CD4-positive, alpha-beta T cell treated with Interleukin-6 for 4 hours (primary cell): ENCODE data around the gene PARD6G.

Experiments
- DNase-seq: peaks from one replicate; pipeline ENCODE4 v3.0.0-alpha.2; 2020; ENCODE audit warnings: mixed read lengths

Gene PARD6G

GRCh38 chr18:80187956-80188642, 59.2 kb downstream of the PARD6G start:
- no peak for DNase-seq

- no peak for DNase-seq
Measured at GRCh38 chr18:80185545-80185944, 61.8 kb downstream of the PARD6G start.

- no peak for DNase-seq
Measured at GRCh38 chr18:80184243-80184772, 63.0 kb downstream of the PARD6G start.

- DNase-seq: no peak
Measured at GRCh38 chr18:80183273-80184050, 63.9 kb downstream of the PARD6G start.

GRCh38 chr18:80182855-80183254, 64.5 kb downstream of the PARD6G start:
- DNase-seq: no peak

- no peak for DNase-seq
Measured at GRCh38 chr18:80181642-80182461, 65.5 kb downstream of the PARD6G start.

GRCh38 chr18:80180778-80181564, 66.3 kb downstream of the PARD6G start:
- DNase-seq: no peak

- no peak for DNase-seq
Measured at GRCh38 chr18:80179857-80180558, 67.3 kb downstream of the PARD6G start.

GRCh38 chr18:80178935-80179818, 68.1 kb downstream of the PARD6G start:
- no peak for DNase-seq

GRCh38 chr18:80177128-80177527, 70.2 kb downstream of the PARD6G start:
- DNase-seq: no peak

GRCh38 chr18:80176334-80177073, 70.8 kb downstream of the PARD6G start:
- DNase-seq: no peak

GRCh38 chr18:80175451-80176204, 71.7 kb downstream of the PARD6G start:
- DNase-seq: peak; percentile 27

GRCh38 chr18:80173060-80173459, 74.3 kb downstream of the PARD6G start:
- DNase-seq: no peak

GRCh38 chr18:80172056-80172455, 75.3 kb downstream of the PARD6G start:
- DNase-seq: no peak

GRCh38 chr18:80171054-80171872, 76.1 kb downstream of the PARD6G start:
- peak; percentile 36 for DNase-seq

GRCh38 chr18:80170395-80171053, 76.8 kb downstream of the PARD6G start:
- DNase-seq: no peak

GRCh38 chr18:80169607-80170006, 77.7 kb downstream of the PARD6G start:
- no peak for DNase-seq

GRCh38 chr18:80168982-80169381, 78.3 kb downstream of the PARD6G start:
- no peak for DNase-seq
